Renal pelvis (tissue), 12 donors: Measurements from ENCODE around the gene ISYNA1. TPM values are rescaled to one million over a fixed set of nuclear protein-coding genes. Genes with fewer than 3 reads are reported as not detected.

Experiments used
- DNase-seq: peaks from one replicate; pipeline ENCODE4 v3.0.0-alpha.2; 2013
- long read RNA-seq, 16 experiments: transcript quantifications; one replicate each; lab custom pipeline, GENCODE V29; 2026
- polyA plus RNA-seq, 3 donors: library from polyadenylated mRNA; unstranded; fragments of 120-200 nt; gene quantifications; one replicate each; pipeline ENCODE4 v1.2.1, GENCODE V29; 2013; ENCODE audit not compliant: insufficient read length in 3 of 3

ISYNA1 gene
- polyA plus RNA-seq = 100 to 1,000 TPM; 115 to 147 (median 133) TPM
- long read RNA-seq, donor 1, transcript ISYNA1-201 (11 exons, 2,420 nt) = major isoform, 33 of 59 reads
- long read RNA-seq, donor 1, transcript ISYNA1-209 (3 exons, 696 nt) = minor isoform, 17 of 59 reads
- long read RNA-seq, donor 1, partial matches to known transcripts = 6 of 59 reads
- long read RNA-seq, donor 1, other reads (novel, unspliced or antisense) = 0 of 59 reads
- long read RNA-seq, donor 2, transcript ISYNA1-209 (3 exons, 696 nt) = minor isoform, 23 of 107 reads
- long read RNA-seq, donor 2, transcript ISYNA1-201 (11 exons, 2,420 nt) = major isoform, 53 of 107 reads
- long read RNA-seq, donor 2, partial matches to known transcripts = 26 of 107 reads
- long read RNA-seq, donor 2, other reads (novel, unspliced or antisense) = 5 of 107 reads
- long read RNA-seq, donor 3, transcript ISYNA1-209 (3 exons, 696 nt) = minor isoform, 16 of 100 reads
- long read RNA-seq, donor 3, transcript ISYNA1-201 (11 exons, 2,420 nt) = major isoform, 43 of 100 reads
- long read RNA-seq, donor 3, partial matches to known transcripts = 31 of 100 reads
- long read RNA-seq, donor 3, other reads (novel, unspliced or antisense) = 5 of 100 reads
- long read RNA-seq, donor 4, transcript ISYNA1-201 (11 exons, 2,420 nt) = major isoform, 51 of 124 reads
- long read RNA-seq, donor 4, transcript ISYNA1-209 (3 exons, 696 nt) = minor isoform, 26 of 124 reads
- long read RNA-seq, donor 4, partial matches to known transcripts = 33 of 124 reads
- long read RNA-seq, donor 4, other reads (novel, unspliced or antisense) = 7 of 124 reads
- long read RNA-seq, donor 5, transcript ISYNA1-201 (11 exons, 2,420 nt) = major isoform, 20 of 91 reads
- long read RNA-seq, donor 5, partial matches to known transcripts = 61 of 91 reads
- long read RNA-seq, donor 5, other reads (novel, unspliced or antisense) = 8 of 91 reads
- long read RNA-seq, donor 6, transcript ISYNA1-209 (3 exons, 696 nt) = minor isoform, 22 of 68 reads
- long read RNA-seq, donor 6, transcript ISYNA1-201 (11 exons, 2,420 nt) = major isoform, 27 of 68 reads
- long read RNA-seq, donor 6, partial matches to known transcripts = 6 of 68 reads
- long read RNA-seq, donor 6, other reads (novel, unspliced or antisense) = 7 of 68 reads
- long read RNA-seq, donor 7, transcript ISYNA1-201 (11 exons, 2,420 nt) = major isoform, 44 of 95 reads
- long read RNA-seq, donor 7, transcript ISYNA1-209 (3 exons, 696 nt) = minor isoform, 9 of 95 reads
- long read RNA-seq, donor 7, partial matches to known transcripts = 33 of 95 reads
- long read RNA-seq, donor 7, other reads (novel, unspliced or antisense) = 7 of 95 reads
- long read RNA-seq, donor 8, transcript ISYNA1-201 (11 exons, 2,420 nt) = major isoform, 17 of 28 reads
- long read RNA-seq, donor 8, partial matches to known transcripts = 6 of 28 reads
- long read RNA-seq, donor 8, other reads (novel, unspliced or antisense) = 0 of 28 reads
- long read RNA-seq, donor 9, transcript ISYNA1-209 (3 exons, 696 nt) = minor isoform, 28 of 155 reads
- long read RNA-seq, donor 9, transcript ISYNA1-201 (11 exons, 2,420 nt) = major isoform, 51 of 155 reads
- long read RNA-seq, donor 9, partial matches to known transcripts = 59 of 155 reads
- long read RNA-seq, donor 9, other reads (novel, unspliced or antisense) = 10 of 155 reads
- long read RNA-seq, donor 10, transcript ISYNA1-209 (3 exons, 696 nt) = minor isoform, 20 of 205 reads
- long read RNA-seq, donor 10, transcript ISYNA1-201 (11 exons, 2,420 nt) = major isoform, 24 of 205 reads
- long read RNA-seq, donor 10, partial matches to known transcripts = 149 of 205 reads
- long read RNA-seq, donor 10, other reads (novel, unspliced or antisense) = 10 of 205 reads
- long read RNA-seq, donor 11, transcript ISYNA1-201 (11 exons, 2,420 nt) = major isoform, 31 of 47 reads
- long read RNA-seq, donor 11, partial matches to known transcripts = 12 of 47 reads
- long read RNA-seq, donor 11, other reads (novel, unspliced or antisense) = 0 of 47 reads
- long read RNA-seq, donor 12, transcript ISYNA1-201 (11 exons, 2,420 nt) = major isoform, 58 of 142 reads
- long read RNA-seq, donor 12, transcript ISYNA1-209 (3 exons, 696 nt) = minor isoform, 23 of 142 reads
- long read RNA-seq, donor 12, partial matches to known transcripts = 39 of 142 reads
- long read RNA-seq, donor 12, other reads (novel, unspliced or antisense) = 13 of 142 reads
- long read RNA-seq, donor 13, transcript ISYNA1-209 (3 exons, 696 nt) = minor isoform, 7 of 103 reads
- long read RNA-seq, donor 13, transcript ISYNA1-201 (11 exons, 2,420 nt) = major isoform, 13 of 103 reads
- long read RNA-seq, donor 13, partial matches to known transcripts = 73 of 103 reads
- long read RNA-seq, donor 13, other reads (novel, unspliced or antisense) = 9 of 103 reads
- long read RNA-seq, donor 14 = 0 reads
- long read RNA-seq, donor 15 = 0 reads
- long read RNA-seq, donor 16, transcript ISYNA1-201 (11 exons, 2,420 nt) = major isoform, 48 of 140 reads
- long read RNA-seq, donor 16, transcript ISYNA1-209 (3 exons, 696 nt) = minor isoform, 29 of 140 reads
- long read RNA-seq, donor 16, partial matches to known transcripts = 45 of 140 reads
- long read RNA-seq, donor 16, other reads (novel, unspliced or antisense) = 13 of 140 reads

DNA sequence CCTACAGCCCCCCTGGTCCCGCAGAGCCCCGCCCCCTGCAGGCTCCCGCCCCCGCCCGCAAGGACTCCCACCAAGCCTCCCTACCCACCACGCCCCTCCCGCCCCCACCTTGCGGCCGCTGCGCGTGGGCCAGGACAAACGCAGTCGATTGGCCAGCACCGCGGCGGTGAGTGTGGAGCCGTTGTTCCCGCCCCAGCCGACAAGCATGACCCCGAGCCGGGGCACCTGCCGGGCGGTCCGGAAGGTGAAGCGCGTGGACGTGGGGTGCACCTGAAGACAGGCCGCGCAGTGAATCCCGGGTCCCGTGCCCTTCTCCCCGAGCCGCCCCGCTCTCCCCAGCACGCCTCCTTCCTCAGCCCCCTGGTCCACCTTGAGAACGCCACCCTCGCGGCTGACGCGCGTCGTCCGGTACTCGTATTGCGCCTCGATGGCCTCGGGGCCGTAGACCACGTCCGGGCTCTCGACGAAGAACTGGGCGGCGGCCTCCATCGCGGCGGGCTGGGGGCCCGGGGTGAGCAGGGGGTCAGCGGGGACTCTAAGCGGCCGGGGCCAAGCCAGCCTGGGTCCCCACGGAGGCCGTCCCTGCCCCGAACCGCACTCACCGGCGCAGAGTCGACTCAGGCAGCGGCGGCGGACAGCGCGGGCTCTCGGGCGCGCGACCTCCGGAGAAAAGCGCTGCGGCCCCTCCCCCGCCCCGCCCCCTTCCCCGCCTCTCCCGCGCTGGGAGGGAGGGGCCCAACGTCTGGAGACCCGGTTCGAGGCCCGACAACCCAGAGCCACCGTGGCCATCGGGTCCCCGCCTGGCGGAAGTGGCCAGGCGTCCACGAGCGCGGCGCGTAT lies at the start of gene ISYNA1:
Gene ISYNA1, minus strand, starts transcription at position 643 of the 840 bp plus-strand sequence. Its CDS starts 154 bp downstream, at position 489.
- no peak for DNase-seq

DNA sequence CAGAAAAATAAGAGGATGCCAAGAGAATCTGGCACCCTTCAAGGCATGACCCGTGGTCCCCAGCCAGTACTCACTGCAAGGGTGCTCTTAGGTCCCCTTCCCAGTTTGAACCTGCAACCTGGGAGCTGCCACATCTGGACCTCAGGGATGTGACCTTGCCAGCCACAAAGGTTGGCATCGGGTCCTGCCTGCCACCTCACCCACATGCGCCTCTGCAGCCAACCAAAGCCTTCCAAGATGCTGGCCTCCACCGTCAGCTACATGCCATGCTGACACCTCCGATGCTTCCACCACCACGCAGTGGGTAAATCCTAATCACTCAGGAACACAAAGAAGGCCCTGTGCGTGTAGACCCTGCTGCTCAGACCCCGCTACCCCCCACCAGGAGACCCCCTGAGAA lies 48.8 kb upstream of the ISYNA1 start:
- DNase-seq = no peak

DNA sequence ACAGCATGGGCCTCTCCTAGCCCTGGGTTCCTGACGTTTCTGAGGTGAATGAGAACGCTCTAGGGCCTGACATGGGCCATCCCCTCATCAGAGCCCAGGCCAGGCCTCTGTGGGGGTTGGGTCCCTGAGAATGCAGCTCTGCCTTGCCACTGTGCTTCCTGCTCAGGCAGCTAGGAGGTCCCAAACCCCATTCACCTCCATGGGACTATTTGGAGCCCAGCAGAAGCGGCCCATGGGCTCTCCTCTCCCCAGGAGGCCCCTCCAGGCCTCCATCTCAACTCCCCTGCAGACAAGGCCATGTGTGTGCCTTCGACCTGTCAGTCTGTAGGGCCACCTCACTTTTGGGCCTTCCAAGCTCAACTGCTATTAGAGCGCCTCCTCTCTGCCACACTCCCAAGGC lies 47.1 kb upstream of the ISYNA1 start:
- DNase-seq = no peak

DNA sequence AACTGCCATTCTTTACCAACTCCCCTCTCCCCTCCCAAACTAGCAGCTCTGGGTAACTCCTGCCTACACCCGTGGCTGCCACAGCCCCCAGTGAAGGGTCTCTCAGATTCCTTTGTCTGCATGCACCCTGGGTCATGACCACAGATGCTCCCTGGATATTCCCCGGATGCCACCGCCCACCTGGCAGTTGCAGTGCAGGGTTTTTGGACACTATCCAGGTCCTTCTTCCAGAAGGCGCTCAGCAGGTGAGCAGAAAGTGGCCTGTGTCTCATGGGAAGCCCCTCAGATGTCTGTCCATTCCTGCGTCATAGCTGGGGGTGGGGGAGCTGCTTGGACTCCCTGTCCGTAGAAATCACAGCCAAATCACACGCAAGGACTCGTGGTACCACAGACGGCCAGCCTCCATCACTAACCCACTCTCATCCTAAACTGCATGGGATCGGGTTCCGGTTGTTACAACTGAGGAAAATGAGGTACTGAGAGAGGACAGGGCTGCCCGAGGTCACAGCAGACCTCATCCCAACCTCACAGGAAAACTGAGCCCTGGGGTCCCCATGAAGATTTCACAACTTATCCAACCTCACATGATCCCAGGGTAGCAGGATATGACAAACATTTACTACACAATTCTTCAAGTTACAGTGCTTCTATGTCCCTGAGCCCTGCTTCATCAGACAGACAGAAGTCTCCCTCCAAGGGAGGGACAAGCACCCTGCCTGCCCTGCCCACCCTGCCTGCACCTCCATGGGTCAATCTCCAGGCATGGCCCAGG lies 45.4 kb upstream of the ISYNA1 start:
- DNase-seq = no peak

DNA sequence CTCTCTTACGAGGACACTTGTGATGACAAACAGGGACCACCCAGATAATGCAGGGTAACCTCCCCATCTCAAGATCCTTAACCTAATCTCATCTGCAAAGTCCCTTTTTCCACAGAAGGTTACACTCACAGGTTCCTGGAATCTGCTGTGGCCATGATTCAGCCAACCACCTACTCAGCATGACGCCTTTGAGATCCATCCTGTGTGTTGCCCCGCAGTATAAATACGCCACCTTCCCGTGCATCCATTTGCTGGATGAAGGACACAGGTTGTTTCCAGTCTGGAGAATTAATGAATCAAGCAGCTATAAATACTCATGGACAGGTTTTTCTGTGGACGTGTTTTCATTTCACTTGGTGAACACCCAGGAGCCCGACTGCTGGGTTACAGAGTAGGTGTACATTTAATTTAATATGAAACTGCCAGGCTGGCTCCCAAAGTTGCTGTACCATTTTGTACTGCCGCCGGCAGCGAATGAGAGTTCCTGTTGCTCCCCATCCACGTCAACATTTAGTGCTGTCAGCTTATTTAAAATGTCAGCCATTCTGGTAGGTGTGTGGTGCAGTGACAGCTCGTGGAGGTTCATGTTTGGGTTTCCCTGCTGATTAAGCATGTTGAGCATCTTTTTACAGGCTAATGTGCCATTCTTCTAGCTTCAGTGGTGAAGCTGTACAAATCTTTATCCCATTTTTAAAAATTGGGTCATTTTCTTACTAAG lies 43.7 kb upstream of the ISYNA1 start:
- DNase-seq = no peak

DNA sequence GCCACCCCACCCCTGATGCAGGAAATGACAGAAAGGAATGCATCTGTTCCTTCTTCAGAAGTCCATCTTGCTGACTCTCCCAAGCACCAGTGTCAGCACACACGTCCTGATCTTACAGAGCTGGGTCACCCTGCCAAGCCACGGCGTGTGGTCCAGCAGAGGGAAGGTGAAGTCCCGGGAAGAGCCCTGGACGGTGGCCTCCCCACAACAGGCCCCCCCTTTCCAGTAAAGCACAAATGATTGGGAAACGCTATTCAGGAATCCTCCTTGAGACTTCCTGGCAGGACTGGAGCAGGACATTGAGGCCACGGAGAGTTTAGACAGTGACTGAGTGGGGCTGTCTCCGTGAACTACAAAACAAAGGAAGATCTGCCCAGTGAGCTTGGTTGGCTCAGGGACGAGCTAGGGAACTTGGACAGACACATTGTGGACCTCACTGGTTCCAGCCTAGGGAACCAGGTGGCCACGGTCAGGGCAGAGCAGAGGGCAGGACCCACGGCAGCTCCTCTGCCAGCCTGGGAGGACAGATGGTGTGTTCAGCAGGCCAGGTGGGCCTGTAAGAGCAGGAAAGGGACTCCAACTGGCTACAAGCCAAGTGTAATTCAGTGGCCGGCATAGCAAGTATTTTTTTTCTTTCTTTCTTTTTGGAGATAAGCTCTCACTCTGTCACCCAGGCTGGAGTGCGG lies 42.2 kb upstream of the ISYNA1 start:
- no peak for DNase-seq

DNA sequence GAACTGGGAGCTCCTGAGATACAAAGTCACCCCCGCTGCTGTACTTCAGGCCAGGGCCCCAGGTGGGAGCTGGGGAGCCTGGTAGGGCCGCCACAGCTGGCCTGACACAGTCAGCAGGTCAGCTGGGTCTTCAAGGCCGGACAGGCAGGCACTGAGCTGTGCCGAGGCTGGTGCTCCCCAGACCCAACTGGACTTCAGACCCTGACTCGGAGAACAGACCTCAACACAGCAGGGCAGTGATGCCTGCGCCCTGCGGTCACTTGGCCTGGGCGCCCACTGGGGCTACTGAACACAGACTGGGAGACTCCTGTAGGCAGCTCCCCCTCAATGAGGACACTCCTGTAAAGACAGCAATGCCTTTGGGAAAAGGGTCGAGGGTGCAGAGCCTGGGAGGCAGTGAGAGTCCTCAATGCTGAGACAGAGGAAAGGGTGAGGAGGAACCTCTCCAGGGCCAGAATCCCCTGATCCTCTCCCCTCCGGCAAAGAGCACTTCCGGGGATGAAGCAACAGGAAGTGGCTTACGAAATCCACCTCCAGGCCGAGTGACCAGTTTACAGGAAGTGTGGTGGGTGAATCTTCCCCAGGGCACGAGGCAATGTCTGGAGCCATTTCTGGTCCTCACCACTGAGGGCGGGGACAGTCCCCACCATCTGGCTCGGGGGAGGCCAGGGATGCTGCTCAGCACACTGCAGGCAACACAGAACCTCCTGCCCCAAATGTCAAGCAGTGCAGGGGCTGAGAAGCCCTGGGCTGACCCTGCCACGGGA lies 40.8 kb upstream of the ISYNA1 start:
- DNase-seq = no peak

DNA sequence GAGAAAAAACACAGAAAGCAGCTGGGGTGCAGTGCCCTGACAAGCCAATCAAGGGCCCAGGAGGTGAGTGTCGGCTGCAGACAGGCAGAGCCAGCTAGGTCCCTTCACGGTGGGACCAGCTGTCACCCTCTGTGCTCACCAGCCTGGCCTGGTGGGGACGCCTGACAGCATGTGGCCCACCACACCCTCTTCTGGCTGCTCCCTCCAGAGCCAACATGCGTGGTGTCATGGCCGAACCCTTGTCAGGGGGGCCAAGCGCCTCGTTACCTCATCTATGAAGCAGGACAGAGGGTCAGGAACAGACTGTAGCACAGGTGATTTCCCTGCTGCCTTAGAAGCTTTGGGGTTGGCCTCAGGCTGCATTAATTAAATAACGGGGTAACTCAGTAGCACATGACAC lies 40.0 kb upstream of the ISYNA1 start:
- no peak for DNase-seq

DNA sequence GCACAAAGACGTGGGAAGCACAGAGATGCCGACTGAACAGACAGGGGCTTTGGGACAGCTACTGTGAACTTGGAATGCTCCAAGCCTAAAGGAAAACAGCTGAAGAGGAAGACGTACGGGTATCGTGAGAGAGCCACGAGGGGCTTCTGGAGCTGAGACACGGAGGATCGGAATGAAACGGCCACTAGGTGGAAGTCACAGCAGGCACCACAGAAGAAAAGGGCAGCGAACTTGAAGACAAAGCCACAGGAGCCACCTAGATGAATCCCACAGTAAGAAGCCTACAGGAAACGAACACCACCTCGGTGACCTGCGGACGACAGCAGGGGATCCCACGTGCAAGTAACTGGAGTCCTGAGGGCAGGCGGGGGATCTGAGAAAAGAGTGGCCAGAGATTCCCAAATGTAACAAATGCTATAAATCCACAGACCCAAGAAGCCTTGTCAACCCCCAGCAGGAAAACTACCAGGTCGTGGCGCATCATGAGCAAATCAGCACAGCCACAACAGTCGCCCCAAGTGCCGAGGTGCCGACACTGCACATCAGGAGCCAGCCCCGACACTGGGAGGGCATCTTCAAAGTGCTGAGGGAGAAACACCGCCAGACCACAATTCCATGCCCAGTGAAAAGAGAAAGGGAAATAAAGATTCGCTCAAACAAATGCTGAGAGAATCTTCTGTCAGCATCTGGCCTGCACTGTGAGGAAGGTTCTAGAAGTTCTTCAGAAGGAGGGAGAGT lies 39.3 kb upstream of the ISYNA1 start:
- DNase-seq = no peak

DNA sequence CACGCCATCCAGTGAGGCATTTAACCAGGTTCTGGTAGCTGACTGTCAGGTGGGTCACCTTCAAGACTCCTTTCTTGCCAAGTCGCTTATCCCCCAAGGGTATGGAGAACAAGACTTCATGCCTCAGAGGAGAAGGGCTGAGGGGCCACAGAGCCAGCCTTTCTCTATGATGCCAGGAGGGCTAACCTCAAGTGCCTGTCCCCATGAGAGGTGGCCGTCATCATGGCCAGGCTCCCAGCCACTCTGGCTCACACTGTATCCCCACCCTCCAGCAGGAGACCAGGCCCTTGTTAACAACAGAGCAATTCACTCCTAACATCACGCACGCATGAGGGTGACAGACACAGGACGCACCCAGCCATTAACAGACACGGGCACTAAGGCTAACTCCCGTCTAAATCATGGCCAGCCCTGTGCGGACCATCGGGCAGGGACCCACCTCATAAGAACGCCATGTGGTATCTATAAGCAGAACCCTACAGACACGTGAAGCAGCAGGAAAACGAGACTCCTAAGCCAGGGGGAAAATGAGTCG lies 38.6 kb upstream of the ISYNA1 start:
- DNase-seq = no peak

DNA sequence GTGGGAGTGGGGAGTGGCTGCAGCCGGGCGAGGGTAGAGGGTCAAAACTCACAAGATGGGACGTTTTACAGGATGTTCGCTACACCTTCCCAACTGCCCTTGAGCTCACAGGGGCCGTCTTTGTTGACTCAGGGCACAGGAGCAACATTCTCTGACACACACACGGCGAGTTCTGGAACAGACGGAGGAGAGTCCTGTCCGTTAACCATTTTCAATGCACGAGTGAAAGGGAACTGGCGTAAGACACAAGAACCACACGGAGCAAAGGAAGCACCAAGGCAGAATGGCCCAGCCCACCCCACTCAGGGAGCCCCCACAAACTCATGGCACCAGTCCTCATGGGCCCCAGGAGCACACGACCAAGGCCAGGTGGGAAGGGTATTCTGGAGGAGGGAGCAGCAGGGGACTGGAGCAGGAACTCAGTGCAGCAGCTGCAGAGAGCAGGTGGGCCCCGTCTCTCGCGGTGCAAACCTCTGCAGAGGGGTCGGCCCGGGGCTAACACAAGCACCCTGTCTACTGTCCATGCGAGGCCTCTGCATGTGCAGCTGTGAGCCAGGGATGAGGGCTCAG lies 37.9 kb upstream of the ISYNA1 start:
- no peak for DNase-seq

DNA sequence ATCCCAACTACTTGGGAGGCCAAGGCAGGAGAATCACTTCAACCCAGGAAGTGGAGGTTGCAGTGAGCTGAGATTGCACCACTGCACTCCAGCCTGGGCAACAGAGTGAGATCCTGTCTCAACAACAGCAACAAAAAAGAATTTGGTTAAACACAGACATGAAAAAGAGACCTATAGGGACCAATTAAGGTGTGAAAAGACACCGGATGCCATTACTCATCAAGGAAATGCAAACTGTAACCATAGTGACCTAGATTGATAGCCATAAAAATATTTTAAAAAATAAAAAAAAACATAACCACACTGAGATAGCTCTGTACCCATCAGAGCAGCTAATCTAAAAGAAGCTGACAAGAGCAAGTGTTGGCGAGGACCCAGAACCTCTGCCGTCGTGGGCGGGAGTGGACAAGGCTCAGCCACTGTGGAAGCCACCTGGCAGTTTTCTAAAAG lies 37.1 kb upstream of the ISYNA1 start:
- DNase-seq = no peak

DNA sequence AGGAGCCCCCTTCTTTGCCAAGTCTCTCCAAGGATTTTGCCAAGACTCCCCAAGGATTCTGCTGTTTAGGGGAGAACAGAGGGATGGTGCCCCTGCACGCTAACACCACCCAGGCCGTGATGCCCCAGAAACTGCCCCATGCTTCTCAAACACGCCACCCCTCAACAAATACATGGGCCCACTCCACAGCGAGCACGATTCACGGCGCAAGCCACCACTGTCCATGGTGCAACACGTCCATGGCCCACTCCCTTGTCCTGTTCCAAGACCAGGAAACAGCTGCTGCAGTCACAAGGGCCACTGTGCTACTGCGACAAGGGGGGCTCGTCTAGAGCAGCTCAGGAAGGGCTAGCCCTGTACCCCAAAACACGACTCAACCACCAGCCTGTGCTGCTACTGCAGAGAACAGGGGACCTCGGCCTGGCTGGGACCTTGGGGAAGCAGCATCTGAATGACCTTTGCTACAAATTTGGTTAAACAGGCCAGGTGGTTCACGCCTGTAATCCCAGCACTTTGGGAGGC lies 36.5 kb upstream of the ISYNA1 start:
- no peak for DNase-seq
